HG03103 (cell line): ENCODE results near the gene GSTT2B.
"Not testable (repeated sequence)": the region's sequence is repeated elsewhere in the genome, so short reads cannot be mapped to it uniquely, and the experiment has no call there.

ENCODE experiments used
- ATAC-seq: cut with Tn5 transposase; IDR thresholded peaks from one replicate; pipeline ENCODE4 v1.9.1; 2021; ENCODE audit warnings: low read depth; ENCODE audit not compliant: unreplicated experiment

GSTT2B gene

DNA sequence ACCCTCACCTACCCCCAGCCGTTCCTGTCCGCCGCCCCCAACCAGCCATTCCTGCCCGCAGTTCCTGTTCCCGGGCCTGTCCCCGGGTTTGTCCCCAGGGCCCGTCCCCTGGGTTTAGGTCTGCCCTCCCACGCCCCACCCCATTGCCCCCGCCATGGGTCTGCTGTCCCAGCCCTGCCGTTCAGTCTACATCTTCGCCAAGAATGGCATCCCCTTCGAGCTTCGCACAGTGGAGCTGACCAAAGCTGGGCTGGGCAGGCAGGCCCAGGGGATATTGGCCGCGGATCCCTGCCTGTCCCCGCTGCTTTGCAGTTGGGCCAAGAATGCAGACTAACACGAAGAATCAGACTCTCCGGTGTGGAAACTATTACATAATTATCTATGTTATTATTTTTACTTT, 11.2 kb downstream of the GSTT2B start:
- not testable (repeated sequence) for ATAC-seq

DNA sequence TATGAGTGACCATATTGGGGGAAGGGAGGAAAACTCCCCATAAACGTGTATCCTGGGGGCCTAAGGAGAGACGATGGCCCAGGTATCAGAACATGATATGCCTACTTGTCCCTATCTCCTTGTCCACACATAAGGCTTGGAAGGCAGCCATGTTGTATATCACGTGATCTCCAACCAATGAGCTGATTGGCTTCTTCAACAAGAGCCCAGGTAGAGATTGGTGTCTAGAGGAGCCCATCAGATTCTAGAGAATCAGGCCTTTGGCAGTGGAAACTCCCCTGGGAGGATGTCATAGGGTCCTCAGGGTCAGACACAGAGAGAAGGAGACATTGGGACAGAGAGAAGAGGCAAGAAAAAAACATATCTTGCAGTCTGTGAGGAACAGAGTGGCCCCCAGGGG, 13.6 kb downstream of the GSTT2B start:
- not testable (repeated sequence) for ATAC-seq

DNA sequence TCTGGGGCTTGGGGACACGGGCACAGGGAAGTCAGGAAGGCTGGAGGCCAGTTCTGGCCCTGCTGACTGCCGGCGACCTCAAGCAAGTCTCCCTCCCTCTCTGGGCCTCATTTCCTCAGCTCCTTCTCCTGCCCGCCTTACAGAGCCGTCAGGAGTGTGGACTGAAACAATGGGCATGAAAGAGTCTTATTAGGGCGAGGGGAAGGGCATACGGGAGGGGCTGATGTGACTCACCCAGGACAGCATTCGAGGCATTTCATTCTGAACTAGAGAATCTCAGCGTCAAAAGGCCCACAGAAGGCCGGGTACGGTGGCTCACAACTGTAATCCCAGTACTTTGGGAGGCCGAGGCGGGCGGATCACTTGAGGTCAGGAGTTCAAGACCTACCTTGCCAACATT, 20.8 kb downstream of the GSTT2B start:
- not testable (repeated sequence) for ATAC-seq

DNA sequence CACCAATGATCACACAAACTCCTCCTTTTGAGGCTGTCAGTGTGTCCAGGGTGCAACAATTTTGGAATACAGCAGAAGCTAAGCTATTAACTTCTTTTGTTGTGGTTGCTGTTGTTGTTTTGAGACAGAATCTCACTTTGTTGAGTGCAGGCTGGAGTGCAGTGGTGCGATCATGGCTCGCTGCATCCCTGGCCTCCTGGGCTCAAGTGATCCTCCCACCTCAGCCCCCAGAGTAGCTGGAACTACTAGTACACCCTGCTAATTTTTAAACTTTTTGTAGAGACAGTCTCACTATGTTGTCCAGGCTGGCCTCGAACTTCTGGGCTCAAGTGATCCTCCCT, 22.0 kb downstream of the GSTT2B start:
- no peak for ATAC-seq

DNA sequence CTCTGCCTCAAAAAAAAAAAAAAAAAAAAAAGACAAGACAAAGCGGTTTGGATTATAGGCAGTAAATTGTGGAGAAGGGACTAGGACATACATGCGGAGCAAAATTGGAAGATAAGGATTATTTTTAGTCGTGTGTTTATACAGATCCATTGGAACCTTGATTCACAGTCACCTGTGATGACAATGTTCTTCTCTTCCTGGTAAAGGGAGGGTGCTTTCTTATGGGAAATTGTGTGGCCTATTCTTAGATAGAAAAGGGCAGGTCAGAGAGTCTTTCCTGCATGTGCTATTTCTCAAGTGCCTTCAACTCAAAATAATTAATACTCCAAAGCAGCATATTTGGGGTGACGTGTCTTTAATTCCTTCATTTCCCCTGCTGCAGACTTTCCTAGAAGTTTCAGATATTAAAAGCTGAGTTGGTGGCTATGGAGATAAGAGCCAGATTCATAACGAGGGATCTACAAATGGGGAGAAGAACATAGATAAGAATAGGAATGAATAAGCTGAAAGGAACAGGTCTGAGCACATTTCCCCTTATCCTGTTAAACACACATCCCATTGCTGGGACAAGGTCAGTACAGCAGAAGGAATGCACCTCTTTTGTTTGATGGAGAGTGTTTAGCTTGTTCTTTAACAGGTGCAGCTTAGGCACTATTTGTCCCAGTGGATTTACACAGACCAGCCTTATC, 22.5 kb downstream of the GSTT2B start:
- no peak for ATAC-seq

DNA sequence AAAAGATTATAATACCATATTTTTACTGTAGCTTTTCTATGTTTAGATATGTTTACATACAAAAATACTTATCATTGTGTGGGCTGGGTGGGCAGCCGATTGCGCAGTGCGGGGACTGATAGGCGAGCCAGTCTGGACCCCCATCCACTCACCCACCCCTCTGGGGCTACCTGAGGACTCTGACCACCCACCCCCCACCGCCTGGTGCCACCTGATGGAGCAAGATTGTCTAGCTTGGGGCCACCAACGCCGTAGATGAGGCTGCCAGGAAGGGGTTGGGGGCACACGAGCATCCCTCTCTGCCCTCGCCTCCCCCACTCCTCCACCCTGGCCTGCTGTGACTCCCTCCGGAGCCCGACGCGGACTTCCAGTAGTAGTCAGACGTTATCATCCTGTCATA, 34.4 kb downstream of the GSTT2B start:
- no peak for ATAC-seq

DNA sequence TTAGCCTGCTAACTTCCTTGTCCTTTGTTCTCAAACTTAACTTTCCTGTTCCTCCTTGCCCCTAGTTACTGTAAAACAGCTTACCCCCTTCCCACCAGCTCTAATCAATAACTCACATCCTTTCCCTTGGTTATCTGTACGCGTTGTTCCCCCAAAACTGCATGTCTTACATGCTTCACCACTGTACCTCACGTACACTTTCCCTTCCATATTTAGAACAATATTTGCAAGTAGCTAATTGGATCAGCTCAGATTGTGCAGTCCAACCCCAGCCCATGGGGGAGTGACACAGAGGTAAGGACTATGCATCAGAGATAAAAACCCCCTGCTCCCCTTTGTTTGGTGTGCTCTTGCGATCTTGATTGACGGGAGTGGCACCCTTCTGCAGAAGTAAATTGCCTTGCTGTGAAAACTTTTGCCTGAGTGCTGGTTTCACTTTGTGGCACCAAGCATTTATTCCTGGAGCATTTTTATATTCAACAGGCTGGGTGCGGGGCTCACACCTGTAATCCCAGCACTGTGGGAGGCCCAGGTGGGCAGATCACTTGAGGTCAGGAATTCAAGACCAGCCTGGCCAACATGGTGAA, 35.9 kb downstream of the GSTT2B start:
- no peak for ATAC-seq

DNA sequence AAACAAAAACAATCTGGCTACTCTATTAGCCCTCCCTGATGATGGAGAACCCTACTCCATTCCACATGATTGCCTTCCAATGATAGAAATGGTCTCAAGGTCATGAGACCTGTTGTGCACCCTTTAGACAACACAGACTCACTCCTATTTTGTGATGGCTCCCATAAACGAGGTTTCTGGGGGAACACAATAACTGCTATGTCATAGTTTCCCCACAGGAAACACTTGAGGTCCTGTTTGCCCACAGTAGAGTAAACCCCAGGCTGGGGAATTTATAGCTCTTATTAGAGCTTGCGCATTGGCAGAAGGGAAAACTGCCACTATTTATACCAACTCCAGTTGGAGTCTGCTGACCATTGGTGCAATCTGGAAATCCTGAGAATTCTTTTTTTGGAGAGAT, 38.1 kb downstream of the GSTT2B start:
- ATAC-seq = no peak

DNA sequence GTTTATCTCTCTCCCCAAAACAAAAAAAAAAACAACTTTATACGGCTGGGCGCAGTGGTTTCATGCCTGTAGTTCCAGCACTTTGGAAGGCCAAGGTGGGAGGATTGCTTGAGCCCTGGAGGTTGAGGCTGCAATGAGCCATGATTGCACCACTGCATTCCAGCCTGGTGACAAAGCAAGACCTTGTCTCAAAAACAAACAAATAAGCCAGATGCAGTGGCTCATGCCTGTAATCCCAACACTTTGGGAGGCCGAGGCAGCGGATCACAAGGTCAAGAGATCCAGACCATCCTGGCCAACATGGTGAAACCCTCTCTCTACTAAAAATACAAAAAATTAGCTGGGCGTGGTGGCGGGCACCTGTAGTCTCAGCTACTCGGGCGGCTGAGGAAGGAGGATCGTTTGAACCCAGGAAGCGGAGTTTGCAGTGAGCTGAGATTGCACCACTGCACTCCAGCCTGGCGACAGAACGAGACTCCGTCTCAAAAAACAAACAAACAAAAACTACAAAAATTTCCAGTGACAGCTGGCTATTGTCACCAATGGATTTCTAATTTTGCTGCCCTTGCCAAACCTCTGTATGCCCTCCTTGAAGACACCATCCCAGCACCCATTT, 39.3 kb downstream of the GSTT2B start:
- not testable (repeated sequence) for ATAC-seq

DNA sequence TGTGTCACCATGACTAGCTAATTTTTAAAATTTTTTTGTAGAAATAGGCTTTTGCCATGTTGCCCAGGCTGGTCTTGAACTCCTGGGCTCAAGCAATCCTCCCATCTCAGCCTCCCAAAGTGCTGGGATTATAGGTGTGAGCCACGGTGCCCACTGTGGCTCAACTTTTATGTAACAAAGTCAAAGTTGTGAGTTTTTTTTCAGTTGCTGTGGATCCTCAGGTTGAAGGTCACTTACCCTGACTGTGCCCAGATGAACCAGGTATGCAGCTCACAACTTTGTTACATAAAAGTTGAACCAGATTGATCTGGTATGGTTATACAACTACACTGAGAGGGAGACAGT, 40.8 kb downstream of the GSTT2B start:
- ATAC-seq = not testable (repeated sequence)

DNA sequence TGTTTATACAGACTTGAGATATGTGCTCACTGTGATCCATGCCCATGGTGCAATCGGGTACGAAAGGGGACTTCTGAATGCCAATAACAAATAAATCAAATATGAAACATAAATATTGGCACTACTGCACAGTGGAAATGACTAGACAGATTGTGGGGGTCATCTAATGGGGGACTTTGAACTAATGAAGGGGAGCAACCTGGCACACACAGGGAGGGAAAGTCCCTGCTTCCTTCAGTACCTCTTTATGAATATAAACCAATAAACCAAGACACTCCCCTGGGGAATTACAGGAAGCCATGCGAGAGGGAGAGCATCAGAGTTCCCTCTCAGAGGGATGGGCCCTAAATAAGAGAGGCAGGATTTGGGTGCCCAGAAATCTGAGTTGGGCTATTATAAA, 45.7 kb downstream of the GSTT2B start:
- no peak for ATAC-seq

DNA sequence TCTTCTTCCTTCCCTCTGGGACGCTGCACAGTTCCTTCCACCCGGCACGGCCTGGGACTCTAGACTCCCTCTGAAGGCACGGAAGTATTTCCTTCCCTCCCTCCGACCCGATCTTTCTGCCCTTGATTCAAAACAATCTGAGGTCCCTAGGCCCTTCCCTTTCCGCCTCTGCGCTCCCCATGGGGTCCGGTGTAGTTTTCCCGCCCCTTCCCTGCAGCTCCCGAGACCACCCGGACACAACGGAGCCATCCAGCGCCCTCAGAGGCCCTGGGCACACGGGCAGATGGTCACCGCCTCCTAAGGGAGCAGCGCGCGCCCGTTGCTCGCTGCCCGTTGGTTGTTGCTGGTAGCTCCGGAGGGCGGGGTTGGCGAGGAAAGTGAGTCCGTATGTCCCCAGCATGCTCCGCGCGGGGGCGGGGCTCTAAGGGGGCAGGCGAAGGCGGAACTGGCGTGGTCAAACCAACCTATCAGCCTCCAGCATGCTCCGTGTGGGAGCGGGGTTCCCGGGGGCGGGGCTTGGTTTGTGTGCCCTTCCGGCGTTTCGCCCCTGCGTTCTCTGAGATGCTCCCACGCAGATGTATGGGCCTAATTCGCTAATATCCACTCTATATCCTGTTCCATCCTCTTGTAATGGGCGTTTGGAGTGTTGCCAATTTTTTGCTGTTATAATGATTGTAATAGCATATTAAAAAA, 47.2 kb downstream of the GSTT2B start:
- ATAC-seq = peak; percentile 93

DNA sequence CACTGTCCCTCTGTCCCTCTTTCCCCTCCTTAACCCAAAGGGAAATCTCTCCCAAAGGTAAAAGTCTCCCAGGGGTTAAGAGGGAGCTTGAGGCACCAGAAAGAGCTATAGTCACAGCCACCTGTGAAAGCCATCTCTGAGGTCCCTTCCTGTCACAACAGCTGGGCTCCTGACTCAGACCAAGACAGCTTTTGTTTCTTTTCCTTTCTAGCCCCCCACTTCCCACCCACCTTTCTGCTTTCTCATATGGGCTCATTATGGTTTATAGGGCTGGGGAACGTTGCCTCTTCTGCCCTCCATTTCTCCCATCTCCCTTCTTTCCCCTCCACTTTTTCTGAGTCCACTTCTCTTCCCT, 47.7 kb downstream of the GSTT2B start:
- no peak for ATAC-seq

DNA sequence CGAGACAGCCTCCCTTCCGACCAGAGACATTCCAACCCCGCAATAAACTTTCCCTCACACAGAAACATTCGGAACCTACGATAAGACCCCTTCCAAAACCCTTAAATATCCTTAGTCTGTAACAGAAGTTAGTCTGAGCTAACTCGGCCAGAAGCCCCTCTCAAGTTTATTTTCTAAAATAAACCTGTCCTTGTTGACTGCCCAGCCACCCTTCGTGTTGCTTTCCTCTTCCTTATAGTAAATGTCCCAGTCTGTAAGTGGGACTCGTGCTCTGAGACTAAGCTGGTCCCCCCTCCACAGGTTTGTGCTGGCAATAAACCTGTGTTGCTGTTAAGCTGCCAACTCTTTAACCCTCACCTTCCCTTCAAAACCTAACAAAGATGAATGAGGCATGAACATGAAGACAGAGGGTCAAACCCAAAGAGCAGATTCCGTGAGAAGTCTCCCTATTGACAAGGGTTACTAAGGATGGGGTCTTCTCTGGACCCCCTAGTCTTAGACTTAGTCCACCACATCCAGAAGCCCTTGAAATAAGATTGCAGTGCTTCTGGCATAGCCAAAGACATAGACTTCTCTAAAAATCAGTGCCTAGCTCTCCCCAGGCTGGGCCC, 48.6 kb downstream of the GSTT2B start:
- no peak for ATAC-seq

DNA sequence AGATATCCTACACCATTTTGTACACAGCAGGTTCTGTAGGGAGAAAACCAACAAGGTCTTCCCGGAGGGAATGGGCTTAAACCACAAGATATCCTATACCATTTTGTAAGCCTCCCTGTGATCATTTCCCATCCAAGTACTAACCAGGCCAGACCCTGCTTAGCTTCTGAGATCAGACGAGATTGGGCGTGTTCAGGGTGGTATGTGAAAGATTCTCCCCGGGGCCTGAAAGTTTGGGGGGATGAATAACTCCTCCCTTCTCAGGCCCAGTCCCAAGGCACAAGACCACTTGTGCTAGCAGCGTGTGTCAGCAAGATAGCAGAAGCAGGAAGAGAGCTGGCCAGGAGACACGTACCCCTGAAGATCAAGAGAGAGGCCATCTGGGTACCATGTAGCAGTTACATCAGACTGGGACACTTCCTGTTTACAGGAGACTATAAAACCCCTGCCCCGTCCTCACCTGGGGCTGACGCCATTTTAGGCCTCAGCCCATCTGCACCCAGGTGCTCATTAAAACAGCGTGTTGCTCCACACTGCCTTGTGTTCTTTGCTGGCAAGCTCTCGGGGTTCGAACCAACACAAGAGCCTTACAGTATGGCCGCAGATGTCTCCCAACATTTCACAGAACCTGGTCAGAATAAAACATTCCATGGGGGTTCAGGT, 49.5 kb downstream of the GSTT2B start:
- ATAC-seq = no peak

DNA sequence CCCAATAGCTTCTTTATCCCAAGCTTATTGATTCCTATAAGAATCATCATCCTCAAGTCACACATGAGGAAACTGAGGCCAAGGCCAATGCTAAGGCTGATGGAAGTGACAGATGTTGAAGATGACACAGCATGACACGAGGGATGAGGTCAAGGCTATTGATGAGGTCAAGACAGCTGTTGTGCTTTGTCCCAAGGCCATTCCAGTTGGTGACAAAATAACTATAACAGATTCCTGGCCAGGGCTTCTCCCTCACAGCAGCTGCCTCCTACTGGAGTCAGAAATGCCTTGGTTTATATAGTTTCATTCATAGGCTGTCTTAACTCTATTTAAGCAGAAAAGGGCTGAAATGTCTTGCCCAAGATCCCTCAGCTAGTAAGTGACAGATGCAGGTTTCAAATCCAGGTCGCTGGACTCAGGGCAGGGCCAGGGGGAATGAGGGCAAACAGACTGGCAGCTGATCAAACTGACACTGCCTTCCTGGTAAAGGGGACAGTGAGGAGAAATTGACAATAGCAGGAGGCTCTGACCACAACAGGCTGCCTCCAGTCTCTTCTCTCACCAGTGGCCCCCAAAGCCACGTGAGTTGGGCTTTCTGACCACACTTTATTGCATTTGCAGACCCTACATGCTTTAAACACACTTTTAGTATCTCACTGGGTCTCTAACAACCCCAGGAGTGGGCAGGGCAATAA, 50.4 kb downstream of the GSTT2B start:
- ATAC-seq = no peak

DNA sequence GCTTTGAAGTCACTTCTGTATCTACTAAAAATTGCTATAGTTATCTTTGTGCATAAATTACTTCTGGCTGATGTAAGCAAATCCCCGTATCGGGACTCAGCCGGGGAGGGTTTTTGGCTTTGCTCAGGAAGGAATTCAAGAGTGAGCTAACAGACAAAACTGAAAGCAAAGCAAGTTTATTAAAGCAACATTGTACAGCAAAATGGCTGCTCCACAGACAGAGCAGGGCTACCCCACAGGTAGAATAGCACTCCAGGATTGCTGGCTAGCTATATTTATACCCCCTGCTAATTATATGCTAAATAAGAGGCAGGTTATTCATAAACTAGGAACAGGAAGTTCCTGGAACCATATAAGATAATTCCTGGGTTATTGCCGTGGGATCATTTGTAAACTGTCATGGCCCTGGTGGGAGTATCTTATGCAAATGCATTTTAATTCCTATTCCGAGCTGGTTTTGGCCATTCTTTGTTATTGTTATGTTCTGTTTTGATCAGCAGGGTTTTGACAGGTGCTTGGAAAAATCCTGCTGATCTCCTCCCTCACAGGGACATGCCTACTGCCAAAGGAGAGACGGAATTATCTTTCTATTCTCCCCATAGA, 51.6 kb downstream of the GSTT2B start:
- ATAC-seq = no peak

DNA sequence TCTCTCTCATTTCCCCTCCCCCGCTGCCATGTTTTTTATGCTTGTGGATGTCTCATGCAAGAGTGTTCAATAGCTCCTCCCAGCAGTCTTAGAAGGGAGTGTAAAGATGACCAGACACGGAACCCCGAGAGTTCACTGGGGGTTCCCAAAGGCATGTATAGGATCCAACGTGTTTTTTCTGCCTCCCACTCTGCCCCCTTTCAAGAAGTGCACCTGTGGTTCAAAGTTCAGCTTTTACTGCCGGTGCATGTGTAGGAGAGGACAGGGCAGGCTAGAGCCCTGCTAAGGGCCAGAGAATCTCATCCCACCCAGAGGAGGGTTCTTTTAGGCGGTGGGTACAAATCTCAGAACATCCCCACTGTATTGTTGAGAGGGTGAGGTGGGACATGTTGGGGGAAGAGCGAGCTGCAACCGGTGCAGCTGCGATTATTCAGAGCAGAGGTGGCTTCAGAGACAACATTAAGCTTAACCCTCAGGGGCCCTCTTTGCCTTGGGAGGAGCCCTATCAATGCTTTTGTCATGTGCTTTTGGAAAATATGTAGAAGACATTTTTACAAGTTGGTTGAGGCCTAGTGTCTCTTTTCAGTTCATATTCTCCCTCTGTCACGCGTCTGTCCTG, 52.3 kb downstream of the GSTT2B start:
- no peak for ATAC-seq

DNA sequence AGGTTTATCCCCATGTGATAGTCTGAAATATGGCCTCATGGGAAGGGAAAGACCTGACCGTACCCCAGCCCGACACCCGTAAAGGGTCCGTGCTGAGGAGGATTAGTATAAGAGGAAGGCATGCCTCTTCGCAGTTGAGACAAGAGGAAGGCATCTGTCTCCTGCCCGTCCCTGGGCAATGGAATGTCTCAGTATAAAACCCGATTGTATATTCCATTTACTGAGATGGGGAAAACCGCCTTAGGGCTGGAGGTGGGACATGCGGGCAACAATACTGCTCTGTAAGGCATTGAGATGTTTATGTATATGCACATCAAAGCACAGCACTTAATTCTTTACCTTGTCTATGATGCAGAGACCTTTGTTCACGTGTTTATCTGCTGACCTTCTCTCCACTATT, 53.6 kb downstream of the GSTT2B start:
- ATAC-seq = not testable (repeated sequence)
